HepG2 (cell line): Measurements from ENCODE around the gene COQ8A.

Experiments
- DPF2 ChIP-seq: sonication (generic); formaldehyde crosslinking; IDR thresholded peaks from 2 replicates; pipeline ENCODE4 v1.4.0; 2020; ENCODE audit warnings: mild to moderate bottlenecking, low read depth, missing genetic modification reagents, borderline replicate concordance
- TAF15 ChIP-seq: fragments of 200-400 bp; formaldehyde crosslinking; IDR thresholded peaks from one replicate; pipeline ENCODE4 v1.6.1; 2018; ENCODE audit warnings: mild to moderate bottlenecking, low read depth, low read length; ENCODE audit not compliant: poor library complexity, severe bottlenecking
- ZNF510 ChIP-seq: sonication (generic); formaldehyde crosslinking; IDR thresholded peaks from 2 replicates; pipeline ENCODE4 v1.4.0; 2020; ENCODE audit warnings: low read depth, mild to moderate bottlenecking, missing genetic modification reagents

GRCh38 chr1:226895644-226896043, 44.5 kb upstream of the COQ8A start:
- TF ChIP-seq ZNF510 (no peak), TAF15 (no peak), DPF2 (CRISPR knock-in tag) (no peak)
